Endothelial cell of umbilical vein (primary cell): Measurements from ENCODE around the gene CBX2.

Experiments
- CTCF ChIP-seq, 2 donors: IDR thresholded peaks; 1 replicate in 1 of 2; 2 replicates in 1 of 2; pipeline ENCODE4 v1.5.1; 2011; ENCODE audit warnings: low read length in 2 of 2, mild to moderate bottlenecking in 2 of 2, moderate library complexity in 2 of 2, control low read depth in 1 of 2, inconsistent platforms in 1 of 2, low read depth in 1 of 2; ENCODE audit not compliant: insufficient read depth in 1 of 2; ENCODE audit errors: extremely low read depth in 1 of 2
- EZH2 ChIP-seq: IDR thresholded peaks from 2 replicates; pipeline ENCODE4 v1.6.1; 2012; ENCODE audit warnings: borderline replicate concordance, low read depth, mild to moderate bottlenecking, moderate library complexity, low read length, inconsistent platforms; ENCODE audit not compliant: severe bottlenecking
- FOS ChIP-seq: IDR thresholded peaks from 2 replicates; pipeline ENCODE4 v1.6.1; 2011; ENCODE audit warnings: mild to moderate bottlenecking, low read length, moderate library complexity, borderline replicate concordance; ENCODE audit not compliant: insufficient read depth
- GATA2 ChIP-seq: IDR thresholded peaks from 2 replicates; pipeline ENCODE4 v1.7.0; 2011; ENCODE audit warnings: low read depth, mild to moderate bottlenecking, moderate library complexity, mixed read lengths, low read length; ENCODE audit not compliant: insufficient read length, insufficient read depth
- JUN ChIP-seq: IDR thresholded peaks from 2 replicates; pipeline ENCODE4 v1.6.1; 2011; ENCODE audit warnings: borderline replicate concordance, low read depth; ENCODE audit not compliant: insufficient read length, insufficient read depth
- MYC ChIP-seq: IDR thresholded peaks from one replicate; pipeline ENCODE4 v1.6.1; 2011; ENCODE audit warnings: mild to moderate bottlenecking, low read depth, low read length
- POLR2A ChIP-seq: IDR thresholded peaks from 2 replicates; pipeline ENCODE4 v1.6.1; 2012; ENCODE audit warnings: low read depth, mild to moderate bottlenecking, control low read depth, low read length
- TF ChIP-seq, protein P1 (sequence below): IDR thresholded peaks from 2 replicates; pipeline ENCODE4 v1.6.1; 2011; ENCODE audit not compliant: insufficient read depth, insufficient read length

DNA sequence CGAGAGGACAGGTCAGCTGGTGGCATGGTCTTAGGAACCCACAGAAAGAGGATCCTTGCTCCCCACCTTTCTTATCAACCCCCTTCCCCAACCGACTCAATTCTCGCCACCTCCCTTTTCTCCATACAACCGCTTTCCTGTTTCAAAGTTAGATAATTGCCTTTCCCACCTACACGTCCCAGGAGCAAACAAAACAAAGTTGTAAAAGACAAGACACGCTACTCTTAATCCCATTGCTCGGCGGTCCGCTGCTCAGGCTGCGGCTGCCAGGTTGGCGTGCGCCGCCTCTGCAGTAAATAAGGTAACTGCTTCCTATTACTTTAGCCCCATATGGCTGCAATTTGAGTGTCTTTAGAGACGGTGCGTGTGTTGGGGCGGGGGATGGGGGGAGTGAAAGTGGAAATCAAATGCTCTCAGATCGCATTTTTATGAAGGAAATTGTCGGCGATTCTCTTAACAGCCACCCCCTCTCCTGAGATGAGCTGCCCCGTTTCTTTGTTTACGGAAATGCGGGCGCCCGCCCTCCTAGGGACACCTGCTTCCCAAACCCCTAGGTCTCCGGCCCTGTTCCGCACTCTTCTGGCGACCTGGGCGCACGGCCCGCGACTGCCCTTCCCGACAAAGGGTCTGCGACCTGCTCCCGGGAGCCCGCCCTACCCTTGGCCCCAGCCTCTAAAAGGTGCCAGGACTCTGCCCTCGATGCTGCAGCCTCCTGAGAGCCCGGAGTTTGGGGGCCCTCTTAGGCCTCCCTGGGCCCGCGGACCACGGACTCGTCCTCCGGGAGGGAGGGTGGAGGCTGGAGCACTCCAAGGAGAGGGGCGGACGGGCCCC, 22.6 kb downstream of the CBX2 start:
- TF ChIP-seq CTCF (IDR thresholded peaks at IDR 0.05; ENCODE audit: extremely low read depth in 1 of 2, insufficient read depth in 1 of 2, low read depth in 1 of 2, low read length in 2 of 2): no peak
- TF ChIP-seq FOS: no peak
- no peak for TF ChIP-seq POLR2A
- no peak for TF ChIP-seq JUN
- no peak for TF ChIP-seq EZH2
- TF ChIP-seq GATA2: no peak
- TF ChIP-seq, protein P1, sequence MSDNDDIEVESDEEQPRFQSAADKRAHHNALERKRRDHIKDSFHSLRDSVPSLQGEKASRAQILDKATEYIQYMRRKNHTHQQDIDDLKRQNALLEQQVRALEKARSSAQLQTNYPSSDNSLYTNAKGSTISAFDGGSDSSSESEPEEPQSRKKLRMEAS: no peak
- no peak for TF ChIP-seq MYC
